ENCODE data around the gene TBCD. TPM values are rescaled to one million over a fixed set of nuclear protein-coding genes. Genes with fewer than 3 reads are reported as not detected.
"Not testable (repeated sequence)": the region's sequence is repeated elsewhere in the genome, so short reads cannot be mapped to it uniquely, and the experiment has no call there.

The TBCD gene
- total and polyA plus RNA-seq, 2 donors: 140 to 292 TPM

DNA sequence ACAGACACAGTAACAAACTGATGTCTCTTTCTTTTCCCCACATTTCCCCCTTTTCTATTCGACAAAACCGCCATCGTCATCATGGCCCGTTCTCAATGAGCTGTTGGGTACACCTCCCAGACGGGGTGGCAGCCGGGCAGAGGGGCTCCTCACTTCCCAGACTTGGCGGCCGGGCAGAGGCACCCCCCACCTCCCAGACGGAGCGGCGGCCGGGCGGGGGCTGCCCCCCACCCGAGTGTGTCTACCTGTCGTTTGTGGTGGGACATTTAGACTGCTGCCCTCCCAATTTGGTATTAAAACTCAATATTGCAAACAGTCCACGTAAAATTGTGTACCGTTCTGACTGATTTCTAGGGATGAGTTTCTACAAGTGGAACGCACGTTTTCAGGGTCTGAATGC is 22.6 kb downstream of the TBCD start:
- Histone ChIP-seq H3K36me3 (ENCODE audit: control insufficient read depth in 2 of 2, insufficient read depth in 2 of 2, low read length in 1 of 2) (peaks cover 28 to 33% of the 10 kb centered on the region in 2 donors), H3K4me1 (ENCODE audit: control insufficient read depth in 2 of 2, insufficient read depth in 2 of 2, low read length in 2 of 2) (peaks cover 4 to 23% of the 10 kb centered on the region in 2 donors)
- 95% methylated on average over 19 of the region's 19 CpGs for WGBS
- not testable (repeated sequence) for H3K27me3 ChIP-seq (ENCODE audit: control insufficient read depth in 2 of 2, insufficient read depth in 1 of 2, low read length in 1 of 2); DNase-seq (ENCODE audit: low read depth in 6 of 9, low spot score in 9 of 9); H3K9me3 ChIP-seq (ENCODE audit: control insufficient read depth in 2 of 2, insufficient read depth in 1 of 2, low read length in 1 of 2); H3K4me3 ChIP-seq (ENCODE audit: low read length in 2 of 2); H3K27ac ChIP-seq (ENCODE audit: low read depth in 1 of 2, low read length in 1 of 2)

DNA sequence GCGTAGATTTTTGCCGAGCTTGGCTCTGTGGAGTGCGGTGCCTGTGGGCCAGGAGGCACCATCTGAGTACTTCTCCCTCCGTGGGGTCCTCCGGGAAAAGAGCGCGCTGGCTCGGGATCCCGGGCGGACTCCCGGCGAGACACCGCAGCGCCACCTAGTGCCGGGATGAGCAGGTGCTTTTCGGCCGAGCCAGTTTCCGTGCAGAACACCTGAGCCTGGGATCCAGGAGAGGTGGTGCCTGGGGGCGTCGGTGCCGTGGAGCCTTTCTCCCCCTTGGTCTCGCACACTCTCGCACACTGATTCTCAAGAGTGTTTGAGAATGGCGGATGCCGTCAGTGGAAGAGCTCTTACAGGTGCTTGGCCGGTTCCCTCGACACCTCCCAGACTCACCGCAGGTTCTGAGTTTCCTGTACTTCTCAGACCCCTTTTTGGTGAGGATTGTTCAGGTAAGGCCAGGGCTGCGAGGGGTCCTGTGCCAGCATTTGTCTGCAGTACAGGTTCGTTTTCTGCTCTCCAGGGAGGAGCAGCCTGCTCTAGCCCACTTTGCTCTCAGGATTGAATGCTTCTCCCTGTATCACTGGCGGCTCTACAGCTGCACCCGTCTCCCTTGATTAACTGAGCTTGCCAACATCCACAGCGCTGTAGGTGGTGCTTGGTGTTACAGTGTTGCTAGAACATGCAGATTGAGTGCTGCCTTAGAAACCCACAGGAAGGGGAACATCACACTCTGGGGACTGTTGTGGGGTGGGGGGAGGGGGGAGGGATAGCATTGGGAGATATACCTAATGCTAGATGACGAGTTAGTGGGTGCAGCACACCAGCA is 23.3 kb downstream of the TBCD start:
- Histone ChIP-seq H3K36me3 (ENCODE audit: control insufficient read depth in 2 of 2, insufficient read depth in 2 of 2, low read length in 1 of 2) (peaks cover 22 to 29% of the 10 kb centered on the region in 2 donors), H3K27ac (ENCODE audit: low read depth in 1 of 2, low read length in 1 of 2) (peak overlapping the region in 1 of 2 donors; percentile 68), H3K4me1 (ENCODE audit: control insufficient read depth in 2 of 2, insufficient read depth in 2 of 2, low read length in 2 of 2) (peaks cover 4 to 23% of the 10 kb centered on the region in 2 donors), H3K4me3 (ENCODE audit: low read length in 2 of 2) (no peak overlapping the region), H3K9me3 (ENCODE audit: control insufficient read depth in 2 of 2, insufficient read depth in 1 of 2, low read length in 1 of 2) (no peaks in the 10 kb centered on the region), H3K27me3 (ENCODE audit: control insufficient read depth in 2 of 2, insufficient read depth in 1 of 2, low read length in 1 of 2) (no peaks in the 10 kb centered on the region)
- 51% methylated on average over 33 of the region's 34 CpGs for WGBS
- DNase-seq (ENCODE audit: low read depth in 6 of 9, low spot score in 9 of 9): peak in 2 of 9 donors; percentile 38 to 70

DNA sequence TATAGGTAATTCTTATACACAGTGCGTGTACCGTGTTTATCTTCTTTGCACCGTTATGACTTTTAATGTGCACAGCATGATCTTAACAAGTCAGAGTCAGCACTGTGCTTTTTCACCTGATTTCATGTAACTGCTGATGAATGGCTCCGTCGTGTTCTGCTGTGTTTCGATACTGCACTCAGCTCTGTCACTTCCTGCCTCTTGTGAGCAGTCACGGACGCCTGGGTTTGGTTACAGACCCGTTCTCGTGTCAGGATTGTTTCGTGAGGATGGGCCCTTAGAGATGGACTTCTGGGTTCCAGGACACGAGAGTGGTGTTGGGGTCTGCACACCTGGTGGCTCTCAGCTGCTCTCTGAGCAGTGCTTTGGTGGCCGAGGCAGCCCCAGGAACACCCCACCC is 24.6 kb downstream of the TBCD start:
- Histone ChIP-seq H3K27ac (ENCODE audit: low read depth in 1 of 2, low read length in 1 of 2) (peak overlapping the region in 1 of 2 donors; percentile 47), H3K4me1 (ENCODE audit: control insufficient read depth in 2 of 2, insufficient read depth in 2 of 2, low read length in 2 of 2) (peaks cover 4 to 23% of the 10 kb centered on the region in 2 donors), H3K36me3 (ENCODE audit: control insufficient read depth in 2 of 2, insufficient read depth in 2 of 2, low read length in 1 of 2) (peaks cover 22 to 25% of the 10 kb centered on the region in 2 donors), H3K27me3 (ENCODE audit: control insufficient read depth in 2 of 2, insufficient read depth in 1 of 2, low read length in 1 of 2) (no peaks in the 10 kb centered on the region), H3K9me3 (ENCODE audit: control insufficient read depth in 2 of 2, insufficient read depth in 1 of 2, low read length in 1 of 2) (no peaks in the 10 kb centered on the region), H3K4me3 (ENCODE audit: low read length in 2 of 2) (no peak overlapping the region)
- 92% methylated on average over 13 of the region's 13 CpGs for WGBS
- DNase-seq (ENCODE audit: low read depth in 6 of 9, low spot score in 9 of 9): peak in 1 of 9 donors; percentile 38

DNA sequence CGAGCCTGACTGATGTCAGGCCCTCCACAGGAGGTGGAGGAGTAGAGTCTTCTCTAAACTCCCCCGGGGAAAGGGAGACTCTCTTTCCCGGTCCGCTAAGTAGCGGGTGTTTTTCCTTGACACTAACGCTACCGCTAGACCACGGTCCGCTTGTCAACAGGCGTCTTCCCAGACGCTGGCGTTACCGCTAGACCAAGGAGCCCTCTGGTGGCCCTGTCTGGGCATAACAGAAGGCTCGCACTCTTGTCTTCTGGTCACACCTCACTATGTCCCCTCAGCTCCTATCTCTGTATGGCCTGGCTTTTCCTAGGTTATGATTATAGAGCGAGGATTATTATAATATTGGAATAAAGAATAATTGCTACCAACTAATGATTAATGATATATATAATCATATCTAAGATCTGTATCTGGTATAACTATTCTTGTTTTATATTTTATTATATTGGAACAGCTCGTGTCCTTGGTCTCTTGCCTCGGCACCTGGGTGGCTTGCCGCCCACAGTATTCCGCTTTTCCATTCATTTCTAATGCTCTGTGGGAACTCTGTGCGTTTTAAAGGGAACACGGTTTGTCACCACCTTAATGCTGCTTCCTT is 26.0 kb downstream of the TBCD start:
- not testable (repeated sequence) for H3K9me3 ChIP-seq (ENCODE audit: control insufficient read depth in 2 of 2, insufficient read depth in 1 of 2, low read length in 1 of 2); DNase-seq (ENCODE audit: low read depth in 6 of 9, low spot score in 9 of 9); H3K27ac ChIP-seq (ENCODE audit: low read depth in 1 of 2, low read length in 1 of 2); H3K4me3 ChIP-seq (ENCODE audit: low read length in 2 of 2); H3K27me3 ChIP-seq (ENCODE audit: control insufficient read depth in 2 of 2, insufficient read depth in 1 of 2, low read length in 1 of 2)
- Histone ChIP-seq H3K36me3 (ENCODE audit: control insufficient read depth in 2 of 2, insufficient read depth in 2 of 2, low read length in 1 of 2) (peaks cover 20 to 23% of the 10 kb centered on the region in 2 donors), H3K4me1 (ENCODE audit: control insufficient read depth in 2 of 2, insufficient read depth in 2 of 2, low read length in 2 of 2) (peaks cover 4 to 25% of the 10 kb centered on the region in 2 donors)
- WGBS: 90% methylated on average over 21 of the region's 21 CpGs

DNA sequence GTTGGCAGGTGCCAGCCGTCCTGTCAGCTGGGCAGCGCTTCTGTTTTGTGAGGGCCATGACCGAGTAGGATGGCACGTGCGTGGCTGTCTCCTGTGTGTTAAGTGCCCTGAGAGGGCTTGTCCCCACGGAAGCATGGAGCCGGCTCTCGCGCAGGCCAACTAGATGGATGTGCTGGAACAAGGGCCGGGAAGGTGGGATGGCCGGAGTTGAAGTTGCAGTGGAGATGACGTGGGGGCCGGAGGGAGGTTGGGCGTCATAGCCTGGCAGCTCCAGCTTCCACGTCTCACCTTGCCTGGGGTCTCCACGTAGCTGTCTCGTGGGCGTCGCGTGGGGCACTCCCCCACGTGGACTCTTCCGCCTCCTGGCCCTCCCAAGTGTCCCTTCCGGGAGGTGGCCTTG is 27.7 kb downstream of the TBCD start:
- peaks cover 28 to 32% of the 10 kb centered on the region in 2 donors for H3K36me3 ChIP-seq (ENCODE audit: control insufficient read depth in 2 of 2, insufficient read depth in 2 of 2, low read length in 1 of 2)
- peaks cover 4 to 24% of the 10 kb centered on the region in 2 donors for H3K4me1 ChIP-seq (ENCODE audit: control insufficient read depth in 2 of 2, insufficient read depth in 2 of 2, low read length in 2 of 2)
- DNase-seq (ENCODE audit: low read depth in 6 of 9, low spot score in 9 of 9): no peak
- 98% methylated on average over 23 of the region's 23 CpGs for WGBS
- no peak overlapping the region for H3K4me3 ChIP-seq (ENCODE audit: low read length in 2 of 2)
- H3K27me3 ChIP-seq (ENCODE audit: control insufficient read depth in 2 of 2, insufficient read depth in 1 of 2, low read length in 1 of 2): no peaks in the 10 kb centered on the region
- no peak overlapping the region for H3K27ac ChIP-seq (ENCODE audit: low read depth in 1 of 2, low read length in 1 of 2)
- no peaks in the 10 kb centered on the region for H3K9me3 ChIP-seq (ENCODE audit: control insufficient read depth in 2 of 2, insufficient read depth in 1 of 2, low read length in 1 of 2)

DNA sequence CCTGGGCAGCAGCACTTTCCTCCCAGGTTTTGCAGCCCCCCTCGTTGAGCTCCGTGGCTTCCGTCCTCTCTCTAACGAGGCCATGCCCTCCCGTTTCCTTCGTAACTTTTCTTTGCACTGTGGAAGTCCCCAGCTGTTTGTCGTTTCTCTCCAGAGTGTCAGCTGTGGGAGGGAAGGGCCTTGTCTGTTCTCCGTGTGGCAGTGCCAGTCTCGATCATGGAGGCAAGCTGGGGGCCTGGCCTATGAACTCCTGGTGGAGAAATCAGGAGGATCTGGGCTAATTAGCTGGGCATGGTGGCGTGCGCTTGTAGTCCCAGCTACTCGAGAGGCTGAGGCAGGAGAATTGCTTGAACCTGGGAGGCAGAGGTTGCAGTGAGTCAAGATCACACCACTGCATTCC is 28.3 kb downstream of the TBCD start:
- H3K4me1 ChIP-seq (ENCODE audit: control insufficient read depth in 2 of 2, insufficient read depth in 2 of 2, low read length in 2 of 2): peaks cover 0 to 18% of the 10 kb centered on the region in 2 donors
- H3K36me3 ChIP-seq (ENCODE audit: control insufficient read depth in 2 of 2, insufficient read depth in 2 of 2, low read length in 1 of 2): peaks cover 28 to 32% of the 10 kb centered on the region in 2 donors
- WGBS: 89% methylated on average over 12 of the region's 12 CpGs
- DNase-seq (ENCODE audit: low read depth in 6 of 9, low spot score in 9 of 9): no peak
- no peak overlapping the region for H3K27ac ChIP-seq (ENCODE audit: low read depth in 1 of 2, low read length in 1 of 2)
- H3K4me3 ChIP-seq (ENCODE audit: low read length in 2 of 2): no peak overlapping the region
- no peaks in the 10 kb centered on the region for H3K27me3 ChIP-seq (ENCODE audit: control insufficient read depth in 2 of 2, insufficient read depth in 1 of 2, low read length in 1 of 2)
- H3K9me3 ChIP-seq (ENCODE audit: control insufficient read depth in 2 of 2, insufficient read depth in 1 of 2, low read length in 1 of 2): no peaks in the 10 kb centered on the region

DNA sequence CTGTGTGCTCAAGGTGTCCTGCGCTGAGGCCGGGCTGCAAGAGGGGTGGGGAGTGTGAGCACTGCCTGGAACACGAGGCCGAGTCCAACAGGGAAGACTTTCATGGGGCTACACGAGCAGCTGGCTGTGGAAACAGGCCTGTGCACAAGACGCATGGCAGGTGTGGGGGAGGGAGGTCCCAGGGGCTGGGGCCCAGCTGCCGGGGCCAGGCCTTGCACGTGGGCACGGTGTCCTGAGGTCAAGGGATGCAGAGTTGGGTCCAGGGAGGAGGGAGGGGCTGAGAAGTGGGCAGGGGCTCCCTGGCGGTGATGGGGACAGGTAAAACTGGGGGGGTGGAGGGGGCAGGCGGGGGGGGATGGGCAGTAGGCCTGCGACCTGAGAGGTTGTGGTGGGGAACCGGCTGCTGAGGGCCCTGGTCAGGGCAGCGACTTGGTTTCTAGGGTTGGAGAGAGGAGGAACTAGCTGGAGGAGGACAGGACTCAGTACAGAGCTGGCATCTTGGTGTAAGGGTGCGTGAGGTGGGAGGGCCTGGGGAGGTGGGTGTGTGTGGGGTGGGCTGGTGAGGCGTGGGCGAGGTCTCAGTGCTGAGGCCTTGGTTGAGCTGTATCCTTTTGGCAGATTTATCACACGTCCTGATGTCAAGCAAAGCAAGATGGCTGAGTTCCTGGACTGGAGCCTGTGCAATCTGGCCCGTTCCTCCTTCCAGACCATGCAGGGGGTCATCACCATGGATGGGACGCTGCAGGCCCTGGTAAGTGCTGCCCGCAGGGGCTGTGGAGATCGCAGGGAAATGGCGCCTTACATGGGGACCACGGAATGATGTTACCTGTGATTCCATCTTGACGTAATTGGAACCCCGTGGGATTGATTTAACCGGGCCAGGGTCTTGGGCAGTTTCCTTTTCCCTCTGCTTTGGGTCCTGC is 29.4 kb downstream of the TBCD start:
- Histone ChIP-seq H3K27ac (ENCODE audit: low read depth in 1 of 2, low read length in 1 of 2) (no peak overlapping the region), H3K36me3 (ENCODE audit: control insufficient read depth in 2 of 2, insufficient read depth in 2 of 2, low read length in 1 of 2) (peaks cover 28 to 34% of the 10 kb centered on the region in 2 donors), H3K4me3 (ENCODE audit: low read length in 2 of 2) (no peak overlapping the region), H3K9me3 (ENCODE audit: control insufficient read depth in 2 of 2, insufficient read depth in 1 of 2, low read length in 1 of 2) (no peaks in the 10 kb centered on the region), H3K27me3 (ENCODE audit: control insufficient read depth in 2 of 2, insufficient read depth in 1 of 2, low read length in 1 of 2) (no peaks in the 10 kb centered on the region), H3K4me1 (ENCODE audit: control insufficient read depth in 2 of 2, insufficient read depth in 2 of 2, low read length in 2 of 2) (peaks cover 0 to 12% of the 10 kb centered on the region in 2 donors)
- WGBS: 90% methylated on average over 27 of the region's 27 CpGs
- no peak for DNase-seq (ENCODE audit: low read depth in 6 of 9, low spot score in 9 of 9)

DNA sequence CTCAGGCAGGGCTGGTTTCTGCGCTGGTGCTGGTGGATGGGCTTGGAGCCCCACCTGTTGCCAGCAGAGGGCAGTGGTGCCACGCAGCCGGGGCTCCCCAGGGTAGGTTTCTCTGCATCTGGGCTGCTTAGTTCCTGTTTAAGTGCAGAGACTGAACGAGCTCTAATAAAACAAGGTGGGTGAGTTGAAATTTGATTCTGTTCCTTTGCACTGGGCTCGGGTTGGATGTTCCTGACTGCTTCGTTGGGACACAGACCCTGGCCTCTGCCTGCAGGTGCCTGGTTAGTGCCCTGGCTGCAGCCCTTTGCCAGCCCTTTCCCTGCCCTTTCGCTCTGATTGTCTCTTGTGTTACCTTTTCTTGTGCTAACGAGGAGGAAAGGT is 30.0 kb downstream of the TBCD start:
- no peak overlapping the region for H3K4me3 ChIP-seq (ENCODE audit: low read length in 2 of 2)
- peaks cover 22 to 29% of the 10 kb centered on the region in 2 donors for H3K36me3 ChIP-seq (ENCODE audit: control insufficient read depth in 2 of 2, insufficient read depth in 2 of 2, low read length in 1 of 2)
- no peak overlapping the region for H3K27ac ChIP-seq (ENCODE audit: low read depth in 1 of 2, low read length in 1 of 2)
- H3K27me3 ChIP-seq (ENCODE audit: control insufficient read depth in 2 of 2, insufficient read depth in 1 of 2, low read length in 1 of 2): no peaks in the 10 kb centered on the region
- peak; percentile 67 to 91 (median 81) for DNase-seq (ENCODE audit: low read depth in 6 of 9, low spot score in 9 of 9)
- H3K4me1 ChIP-seq (ENCODE audit: control insufficient read depth in 2 of 2, insufficient read depth in 2 of 2, low read length in 2 of 2): peaks cover under 1 to 18% of the 10 kb centered on the region in 2 donors
- WGBS: 27% methylated on average over 8 of the region's 8 CpGs
- H3K9me3 ChIP-seq (ENCODE audit: control insufficient read depth in 2 of 2, insufficient read depth in 1 of 2, low read length in 1 of 2): no peaks in the 10 kb centered on the region
